Measurements from ENCODE around the gene C4orf50.

C4orf50 gene

DNA sequence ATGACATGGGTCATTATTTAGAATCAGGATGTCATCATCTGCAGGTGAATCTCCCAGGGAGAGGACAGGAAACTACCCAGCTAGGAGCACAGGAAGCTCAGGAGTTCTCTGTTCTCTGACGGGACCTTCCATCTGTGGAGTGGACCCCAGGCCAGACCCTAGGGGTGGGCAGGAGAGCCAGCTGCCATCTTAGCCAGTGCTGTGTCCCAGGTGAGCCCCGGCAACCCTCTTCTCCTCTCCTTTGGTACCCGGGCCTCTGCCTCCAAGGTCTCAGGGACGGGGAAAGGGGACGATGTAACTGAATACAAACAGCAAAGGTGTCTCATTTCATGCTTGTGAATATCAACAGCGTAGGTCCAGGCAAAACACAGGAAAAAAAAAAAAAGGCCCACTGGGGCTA is 48.5 kb downstream of the C4orf50 start:
- Histone ChIP-seq H3K4me1 (ENCODE audit: insufficient read depth, low read length, severe bottlenecking) (no peaks in the 10 kb centered on the region), H2AFZ (ENCODE audit: low read length) (no peak overlapping the region), H3K27me3 (ENCODE audit: insufficient read depth, low read length) (no peaks in the 10 kb centered on the region), H3K4me3 (ENCODE audit: low read depth, low read length, poor library complexity, severe bottlenecking) (no peak overlapping the region), H4K20me1 (ENCODE audit: insufficient read depth, low read length) (no peaks in the 10 kb centered on the region), H3K9me2 (ENCODE audit: low read depth, low read length) (no peaks in the 10 kb centered on the region), H3K9me3 (ENCODE audit: low read length) (no peaks in the 10 kb centered on the region), H3F3A (ENCODE audit: insufficient read depth, low read length) (no peaks in the 10 kb centered on the region), H3K4me2 (ENCODE audit: low read length) (no peak overlapping the region), H3K27ac (ENCODE audit: low read depth, low read length, poor library complexity, severe bottlenecking) (no peak overlapping the region), H3K9ac (ENCODE audit: low read length) (no peak overlapping the region), H3K36me3 (ENCODE audit: insufficient read depth, low read length) (no peaks in the 10 kb centered on the region), H3K79me2 (ENCODE audit: insufficient read depth, low read length) (no peaks in the 10 kb centered on the region)
- TF ChIP-seq, protein P1, sequence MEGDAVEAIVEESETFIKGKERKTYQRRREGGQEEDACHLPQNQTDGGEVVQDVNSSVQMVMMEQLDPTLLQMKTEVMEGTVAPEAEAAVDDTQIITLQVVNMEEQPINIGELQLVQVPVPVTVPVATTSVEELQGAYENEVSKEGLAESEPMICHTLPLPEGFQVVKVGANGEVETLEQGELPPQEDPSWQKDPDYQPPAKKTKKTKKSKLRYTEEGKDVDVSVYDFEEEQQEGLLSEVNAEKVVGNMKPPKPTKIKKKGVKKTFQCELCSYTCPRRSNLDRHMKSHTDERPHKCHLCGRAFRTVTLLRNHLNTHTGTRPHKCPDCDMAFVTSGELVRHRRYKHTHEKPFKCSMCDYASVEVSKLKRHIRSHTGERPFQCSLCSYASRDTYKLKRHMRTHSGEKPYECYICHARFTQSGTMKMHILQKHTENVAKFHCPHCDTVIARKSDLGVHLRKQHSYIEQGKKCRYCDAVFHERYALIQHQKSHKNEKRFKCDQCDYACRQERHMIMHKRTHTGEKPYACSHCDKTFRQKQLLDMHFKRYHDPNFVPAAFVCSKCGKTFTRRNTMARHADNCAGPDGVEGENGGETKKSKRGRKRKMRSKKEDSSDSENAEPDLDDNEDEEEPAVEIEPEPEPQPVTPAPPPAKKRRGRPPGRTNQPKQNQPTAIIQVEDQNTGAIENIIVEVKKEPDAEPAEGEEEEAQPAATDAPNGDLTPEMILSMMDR (IDR thresholded peaks at IDR 0.05; ENCODE audit: low read length): no peak
- TF ChIP-seq EZH2 (IDR thresholded peaks at IDR 0.05; ENCODE audit: borderline replicate concordance, low read length): no peak

- H3K27me3 ChIP-seq (ENCODE audit: insufficient read depth, low read length): no peaks in the 10 kb centered on the region
- H3K9ac ChIP-seq (ENCODE audit: low read length): no peak overlapping the region
- no peaks in the 10 kb centered on the region for H3F3A ChIP-seq (ENCODE audit: insufficient read depth, low read length)
- no peak overlapping the region for H3K4me3 ChIP-seq (ENCODE audit: low read depth, low read length, poor library complexity, severe bottlenecking)
- TF ChIP-seq, protein P1 (IDR thresholded peaks at IDR 0.05; ENCODE audit: low read length): no peak
- TF ChIP-seq EZH2 (IDR thresholded peaks at IDR 0.05; ENCODE audit: borderline replicate concordance, low read length): no peak
- H3K4me2 ChIP-seq (ENCODE audit: low read length): no peak overlapping the region
- H2AFZ ChIP-seq (ENCODE audit: low read length): no peak overlapping the region
- no peaks in the 10 kb centered on the region for H3K9me2 ChIP-seq (ENCODE audit: low read depth, low read length)
- no peaks in the 10 kb centered on the region for H4K20me1 ChIP-seq (ENCODE audit: insufficient read depth, low read length)
- H3K9me3 ChIP-seq (ENCODE audit: low read length): no peaks in the 10 kb centered on the region
- no peak overlapping the region for H3K27ac ChIP-seq (ENCODE audit: low read depth, low read length, poor library complexity, severe bottlenecking)
- no peaks in the 10 kb centered on the region for H3K36me3 ChIP-seq (ENCODE audit: insufficient read depth, low read length)
- H3K4me1 ChIP-seq (ENCODE audit: insufficient read depth, low read length, severe bottlenecking): no peaks in the 10 kb centered on the region
- H3K79me2 ChIP-seq (ENCODE audit: insufficient read depth, low read length): no peaks in the 10 kb centered on the region
Observed at GRCh38 chr4:5969336-5969735, 48.9 kb downstream of the C4orf50 start.

DNA sequence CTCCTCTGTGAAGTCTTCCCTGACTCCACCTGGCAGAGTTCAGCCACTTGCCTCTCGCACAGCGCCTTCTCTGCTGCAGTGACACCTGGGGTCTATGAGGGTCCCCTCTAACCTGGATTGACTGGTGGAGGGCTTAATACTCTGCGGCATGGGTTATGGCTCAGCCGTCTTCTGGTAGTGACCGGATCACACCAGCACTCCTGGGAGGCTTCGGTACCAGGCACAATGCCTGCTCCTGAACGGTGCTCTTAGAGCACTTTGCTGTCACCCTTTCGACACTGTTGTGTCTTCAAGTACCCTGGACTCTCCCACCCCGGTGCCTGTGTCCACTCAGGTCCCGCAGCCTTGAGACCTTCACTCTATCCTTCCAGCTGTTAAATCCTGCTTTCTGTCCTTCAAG is 50.0 kb downstream of the C4orf50 start:
- no peak overlapping the region for H3K4me3 ChIP-seq (ENCODE audit: low read depth, low read length, poor library complexity, severe bottlenecking)
- no peak overlapping the region for H3K4me2 ChIP-seq (ENCODE audit: low read length)
- no peak overlapping the region for H3K27ac ChIP-seq (ENCODE audit: low read depth, low read length, poor library complexity, severe bottlenecking)
- no peak overlapping the region for H3K9ac ChIP-seq (ENCODE audit: low read length)
- H3K36me3 ChIP-seq (ENCODE audit: insufficient read depth, low read length): no peaks in the 10 kb centered on the region
- no peaks in the 10 kb centered on the region for H4K20me1 ChIP-seq (ENCODE audit: insufficient read depth, low read length)
- no peaks in the 10 kb centered on the region for H3F3A ChIP-seq (ENCODE audit: insufficient read depth, low read length)
- H2AFZ ChIP-seq (ENCODE audit: low read length): no peak overlapping the region
- TF ChIP-seq, protein P1 (IDR thresholded peaks at IDR 0.05; ENCODE audit: low read length): no peak
- no peak for TF ChIP-seq EZH2 (IDR thresholded peaks at IDR 0.05; ENCODE audit: borderline replicate concordance, low read length)
- H3K27me3 ChIP-seq (ENCODE audit: insufficient read depth, low read length): no peaks in the 10 kb centered on the region
- H3K4me1 ChIP-seq (ENCODE audit: insufficient read depth, low read length, severe bottlenecking): no peaks in the 10 kb centered on the region
- H3K79me2 ChIP-seq (ENCODE audit: insufficient read depth, low read length): no peaks in the 10 kb centered on the region
- H3K9me2 ChIP-seq (ENCODE audit: low read depth, low read length): no peaks in the 10 kb centered on the region
- H3K9me3 ChIP-seq (ENCODE audit: low read length): no peaks in the 10 kb centered on the region

All from OCI-LY1 (cell line).